DND-41 (cell line): Measurements from ENCODE around the gene VPS33B.

Experiments
- CTCF ChIP-seq: IDR thresholded peaks from 2 replicates; pipeline ENCODE4 v1.5.1; 2012; ENCODE audit warnings: borderline replicate concordance, low read length, moderate library complexity, mild to moderate bottlenecking; ENCODE audit not compliant: poor library complexity, severe bottlenecking; ENCODE audit errors: extremely low read depth
- EZH2 ChIP-seq: IDR thresholded peaks from 3 replicates; pipeline ENCODE4 v1.6.1; 2012; ENCODE audit warnings: borderline replicate concordance, low read depth, mild to moderate bottlenecking, moderate library complexity, low read length, inconsistent platforms; ENCODE audit not compliant: severe bottlenecking

GRCh38 chr15:91043202-91043874, 20.9 kb upstream of the VPS33B start:
- TF ChIP-seq CTCF (no peak), EZH2 (no peak)
